ENCODE measurements around the gene SH3BGRL2. TPM values are rescaled to one million over a fixed set of nuclear protein-coding genes. Genes with fewer than 3 reads are reported as not detected.

The SH3BGRL2 gene
- total RNA-seq, 1 experiment from 2014 or later, result 5.2 TPM

- Histone ChIP-seq H3K9ac (ENCODE audit: low read length) (no peak overlapping the region), H4K20me1 (ENCODE audit: insufficient read depth) (no peaks in the 10 kb centered on the region), H3K36me3 (ENCODE audit: control insufficient read depth in 1 of 2, insufficient read depth in 2 of 2, low read length in 2 of 2) (no peaks in the 10 kb centered on the region), H3K27me3 (ENCODE audit: insufficient read depth, low read length) (no peaks in the 10 kb centered on the region), H3K4me3 (replicated peaks in 1 of 2; ENCODE audit: low read depth in 1 of 2, low read length in 2 of 2) (no peak overlapping the region), H3K4me2 (ENCODE audit: low read length) (no peak overlapping the region), H2AFZ (ENCODE audit: low read depth, low read length, poor library complexity, severe bottlenecking) (no peak overlapping the region), H3K27ac (ENCODE audit: low read depth, low read length) (no peak overlapping the region), H3K79me2 (ENCODE audit: insufficient read depth, low read length) (no peaks in the 10 kb centered on the region), H3K4me1 (ENCODE audit: control insufficient read depth in 1 of 2, insufficient read depth in 2 of 2, low read length in 2 of 2) (no peaks in the 10 kb centered on the region), H3K9me2 (ENCODE audit: insufficient read depth) (no peaks in the 10 kb centered on the region), H3K9me3 (ENCODE audit: control insufficient read depth in 1 of 2, insufficient read depth in 1 of 2, low read depth in 1 of 2, low read length in 2 of 2) (no peaks in the 10 kb centered on the region)
- no peak for DNase-seq (ENCODE audit: low read depth, low spot score)
- ChIA-PET POLR2A (no interaction called here), RAD21 (ENCODE audit: low non-redundant PET in 1 of 2, low total read pairs in 2 of 2, uncharacterized antibody in 2 of 2, unreplicated experiment in 2 of 2) (no interaction called here), CTCF (no interaction called here)
- no peak for ATAC-seq
- intact Hi-C loops (cut with micrococcal nuclease), result no loop called here
- TF ChIP-seq ZFX (IDR thresholded peaks at IDR 0.05) (no peak), REST (IDR thresholded peaks at IDR 0.05; ENCODE audit: low read depth) (no peak), POLR2AphosphoS5 (IDR thresholded peaks at IDR 0.05; ENCODE audit: low read depth, low read length) (no peak), JUND (IDR thresholded peaks at IDR 0.05) (no peak), TCF7L2 (IDR thresholded peaks at IDR 0.05; ENCODE audit: borderline replicate concordance, extremely low read depth, insufficient read depth, insufficient read length) (no peak), ATF3 (IDR thresholded peaks at IDR 0.05) (no peak), EZH2 (IDR thresholded peaks at IDR 0.05) (no peak)
- BruUV-seq (replicated peaks), result no TSS peak
Observed at GRCh38 chr6:79702691-79703090, 71.6 kb downstream of the SH3BGRL2 start.

Data from HCT116 (cell line).